HG02884 (cell line): ENCODE data around the gene CLCN7.

Experiments
- ATAC-seq: cut with Tn5 transposase; IDR thresholded peaks from one replicate; pipeline ENCODE4 v1.9.1; 2021; ENCODE audit warnings: mild to moderate bottlenecking, moderate library complexity; ENCODE audit not compliant: unreplicated experiment

CLCN7 gene, protein sequence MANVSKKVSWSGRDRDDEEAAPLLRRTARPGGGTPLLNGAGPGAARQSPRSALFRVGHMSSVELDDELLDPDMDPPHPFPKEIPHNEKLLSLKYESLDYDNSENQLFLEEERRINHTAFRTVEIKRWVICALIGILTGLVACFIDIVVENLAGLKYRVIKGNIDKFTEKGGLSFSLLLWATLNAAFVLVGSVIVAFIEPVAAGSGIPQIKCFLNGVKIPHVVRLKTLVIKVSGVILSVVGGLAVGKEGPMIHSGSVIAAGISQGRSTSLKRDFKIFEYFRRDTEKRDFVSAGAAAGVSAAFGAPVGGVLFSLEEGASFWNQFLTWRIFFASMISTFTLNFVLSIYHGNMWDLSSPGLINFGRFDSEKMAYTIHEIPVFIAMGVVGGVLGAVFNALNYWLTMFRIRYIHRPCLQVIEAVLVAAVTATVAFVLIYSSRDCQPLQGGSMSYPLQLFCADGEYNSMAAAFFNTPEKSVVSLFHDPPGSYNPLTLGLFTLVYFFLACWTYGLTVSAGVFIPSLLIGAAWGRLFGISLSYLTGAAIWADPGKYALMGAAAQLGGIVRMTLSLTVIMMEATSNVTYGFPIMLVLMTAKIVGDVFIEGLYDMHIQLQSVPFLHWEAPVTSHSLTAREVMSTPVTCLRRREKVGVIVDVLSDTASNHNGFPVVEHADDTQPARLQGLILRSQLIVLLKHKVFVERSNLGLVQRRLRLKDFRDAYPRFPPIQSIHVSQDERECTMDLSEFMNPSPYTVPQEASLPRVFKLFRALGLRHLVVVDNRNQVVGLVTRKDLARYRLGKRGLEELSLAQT

DNA sequence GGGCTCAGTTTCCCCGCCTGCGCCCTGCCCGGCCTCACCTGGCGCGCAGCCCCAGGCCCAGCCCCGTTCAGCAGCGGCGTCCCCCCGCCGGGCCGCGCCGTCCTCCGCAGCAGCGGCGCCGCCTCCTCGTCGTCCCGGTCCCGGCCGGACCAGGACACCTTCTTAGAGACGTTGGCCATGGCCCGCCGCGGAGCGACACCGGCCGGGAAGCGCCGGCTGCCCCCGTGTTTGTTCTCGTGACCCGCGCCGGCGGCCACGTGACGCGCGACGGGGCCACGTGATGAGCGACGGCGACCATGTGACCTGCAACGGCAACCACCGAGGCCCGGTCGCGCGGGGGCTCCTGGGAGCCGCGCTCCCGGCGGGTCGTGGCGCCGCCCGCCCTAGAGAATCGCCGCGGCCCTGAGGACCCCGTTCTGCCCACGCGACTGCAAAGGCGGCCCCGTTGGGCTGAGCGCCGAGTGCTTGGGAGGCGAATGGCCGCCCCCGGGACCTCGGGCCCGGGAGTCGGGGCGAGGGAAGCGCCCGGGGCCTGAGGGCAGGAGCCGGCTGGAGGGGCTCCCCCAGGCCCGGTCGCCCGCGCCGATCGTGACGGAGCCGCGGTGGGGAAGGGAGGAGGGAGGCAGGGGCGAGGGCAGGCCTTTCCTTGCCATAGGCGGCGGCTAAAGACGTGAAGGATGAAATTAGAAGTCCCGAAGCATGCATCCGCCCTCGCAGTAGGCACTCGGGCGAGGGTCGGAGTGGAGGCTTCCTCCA is at the start of gene CLCN7:
Gene CLCN7 (minus strand): TSS at position 233 of the 756 bp plus-strand sequence. CDS start 54 bp downstream, at position 179.
- peak; percentile 75 for ATAC-seq

DNA sequence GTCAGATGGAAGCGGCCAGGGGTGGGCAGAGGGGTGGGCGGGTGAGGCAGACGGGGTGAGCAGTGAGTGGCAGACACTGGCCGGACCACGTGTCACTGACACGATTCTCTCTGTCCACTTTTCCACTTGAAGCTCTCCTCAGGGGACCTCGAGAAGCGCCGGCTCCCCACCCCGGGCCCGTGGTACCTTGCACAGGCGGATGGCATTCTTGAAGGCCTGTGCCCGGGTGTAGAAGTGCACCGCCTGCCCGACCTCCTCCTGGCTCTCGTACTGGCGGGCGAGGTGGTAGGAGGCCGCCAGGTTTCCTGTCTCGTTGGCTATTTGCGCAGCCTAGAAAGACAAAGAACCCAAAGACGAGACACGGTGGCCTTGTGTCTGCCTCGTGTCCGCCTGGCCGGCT is 49.5 kb upstream of the CLCN7 start:
- no peak for ATAC-seq

DNA sequence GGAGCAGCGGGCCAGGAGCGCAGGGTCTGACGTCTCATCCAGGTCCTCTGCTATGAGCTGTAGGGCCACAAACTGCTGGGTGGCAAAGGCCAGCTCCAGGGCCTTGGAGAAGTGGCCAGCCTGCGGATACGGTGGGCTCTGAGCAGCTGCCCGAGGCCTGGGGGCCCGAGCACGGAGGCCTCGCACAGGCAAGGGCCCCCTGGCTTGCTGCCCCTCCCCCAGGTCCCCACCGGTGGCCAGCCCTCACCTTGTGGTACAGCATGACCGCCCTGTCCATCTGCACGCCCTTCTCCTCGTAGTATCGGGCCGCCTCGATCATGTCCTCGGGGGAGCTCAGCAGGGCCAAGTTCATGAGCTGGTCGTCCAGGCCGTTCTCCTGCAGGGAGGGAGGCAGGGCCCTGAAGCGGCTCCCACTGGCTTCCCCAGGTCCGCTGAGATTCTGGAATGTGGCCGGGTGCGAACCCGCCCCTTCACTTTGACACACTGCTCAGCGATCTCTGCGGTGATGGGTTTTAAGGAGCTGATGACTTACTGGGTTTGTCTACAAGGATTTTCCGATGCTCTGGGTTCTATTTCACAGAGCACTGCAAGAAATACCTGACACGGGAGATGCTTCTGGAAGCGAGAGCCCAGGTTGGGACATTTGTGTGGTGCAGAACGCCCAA is 48.9 kb upstream of the CLCN7 start:
- no peak for ATAC-seq

DNA sequence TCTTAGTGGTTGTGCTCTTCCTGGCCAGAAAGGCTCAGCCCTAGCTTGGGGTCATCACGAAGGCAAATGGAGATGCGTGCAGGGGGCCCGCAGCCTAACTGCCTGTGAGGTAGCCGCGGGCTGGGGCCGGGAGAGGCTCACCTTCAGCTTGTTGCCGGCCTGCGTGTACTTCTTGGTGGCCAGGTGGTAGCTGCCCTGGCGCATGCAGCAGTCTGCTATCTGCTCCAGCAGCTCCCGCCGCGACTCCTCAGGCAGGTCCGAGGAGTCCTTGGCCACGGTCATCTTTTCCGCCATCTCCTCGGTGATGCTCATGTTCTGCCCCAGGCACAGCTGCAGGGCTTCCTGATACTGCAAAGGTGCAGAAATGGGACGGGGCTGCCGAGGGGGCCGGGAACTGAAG is 45.6 kb upstream of the CLCN7 start:
- ATAC-seq: no peak

DNA sequence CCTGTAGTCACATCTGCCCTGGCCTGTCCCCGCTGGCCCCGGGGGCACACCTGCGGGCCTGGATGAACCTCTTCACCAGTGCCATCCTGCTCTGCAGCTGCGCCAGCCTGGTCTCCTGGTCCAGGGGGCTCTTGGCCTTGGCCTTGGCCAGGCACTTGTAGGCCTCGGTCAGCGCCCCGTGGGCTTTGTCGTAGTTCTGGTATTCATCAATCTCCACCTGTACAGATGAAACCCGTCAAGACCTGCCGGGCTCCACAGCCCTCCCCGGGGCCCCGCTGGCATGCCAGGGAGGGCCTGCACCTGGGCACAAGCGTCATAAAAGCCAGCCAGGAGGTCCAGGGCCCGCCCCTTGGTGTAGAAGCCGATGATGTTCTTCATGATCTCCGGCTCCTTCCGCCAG is 45.0 kb upstream of the CLCN7 start:
- no peak for ATAC-seq

DNA sequence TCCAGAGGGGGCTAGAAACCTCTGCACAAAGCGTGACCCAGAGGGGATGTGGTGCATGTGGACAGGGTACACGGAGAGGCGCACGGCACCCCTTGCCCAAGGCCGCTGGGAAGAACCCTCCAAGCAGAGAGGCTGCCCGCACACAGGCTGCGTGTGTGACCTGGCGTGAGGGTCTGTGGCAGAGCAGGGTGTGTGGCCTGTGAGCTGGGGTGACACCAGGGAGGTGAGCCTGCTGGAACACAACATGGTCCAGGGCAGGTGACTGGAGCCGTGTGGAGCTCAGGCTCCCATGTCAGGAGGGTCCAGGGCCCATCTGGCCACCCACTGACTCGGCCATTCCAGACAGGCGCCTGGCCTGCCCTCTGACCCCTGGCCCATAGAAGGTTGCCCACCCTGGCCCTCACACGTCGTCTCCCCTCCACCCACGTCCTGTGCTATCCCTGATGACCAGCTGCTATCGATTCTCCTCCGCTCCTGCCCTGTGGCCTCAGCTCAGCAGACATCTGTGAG is 43.9 kb upstream of the CLCN7 start:
- ATAC-seq: no peak

DNA sequence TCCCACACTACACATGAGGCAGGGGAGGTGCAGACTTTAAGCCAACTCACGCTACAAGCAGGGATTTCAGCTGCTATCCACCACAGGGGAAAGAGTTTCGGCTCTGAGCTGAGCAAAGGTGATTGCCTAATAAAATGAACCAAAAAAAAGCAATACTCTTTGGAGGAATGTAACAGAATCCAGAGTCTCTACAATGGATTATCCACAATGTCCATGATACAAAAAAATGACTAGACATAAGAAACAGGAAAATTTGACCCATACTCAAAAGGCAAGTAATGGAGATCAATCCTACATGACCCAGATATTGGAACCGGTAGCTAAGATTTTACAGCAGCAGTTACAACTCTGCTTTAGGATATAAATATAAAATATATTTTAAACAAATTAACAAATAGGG is 39.7 kb upstream of the CLCN7 start:
- ATAC-seq: no peak

DNA sequence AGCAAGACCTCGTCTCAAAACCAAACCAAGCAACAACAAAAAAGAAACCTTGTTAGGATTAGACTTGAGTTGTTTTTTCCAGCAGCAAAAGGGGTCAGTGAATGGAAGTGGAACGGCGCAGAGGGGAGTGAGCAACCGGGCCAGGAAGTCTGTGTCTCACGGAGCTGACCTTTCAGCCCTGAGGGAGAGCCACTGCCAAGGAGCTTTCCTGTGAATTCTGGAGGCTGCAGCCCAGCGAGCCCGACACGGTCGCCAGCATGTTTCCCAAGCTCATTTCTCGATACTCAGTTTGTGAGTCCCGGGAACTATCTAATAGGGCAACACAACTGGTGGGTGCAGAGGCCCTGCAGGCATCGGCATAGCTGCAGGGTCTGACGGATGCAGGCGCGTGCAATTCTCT is 37.9 kb upstream of the CLCN7 start:
- no peak for ATAC-seq

DNA sequence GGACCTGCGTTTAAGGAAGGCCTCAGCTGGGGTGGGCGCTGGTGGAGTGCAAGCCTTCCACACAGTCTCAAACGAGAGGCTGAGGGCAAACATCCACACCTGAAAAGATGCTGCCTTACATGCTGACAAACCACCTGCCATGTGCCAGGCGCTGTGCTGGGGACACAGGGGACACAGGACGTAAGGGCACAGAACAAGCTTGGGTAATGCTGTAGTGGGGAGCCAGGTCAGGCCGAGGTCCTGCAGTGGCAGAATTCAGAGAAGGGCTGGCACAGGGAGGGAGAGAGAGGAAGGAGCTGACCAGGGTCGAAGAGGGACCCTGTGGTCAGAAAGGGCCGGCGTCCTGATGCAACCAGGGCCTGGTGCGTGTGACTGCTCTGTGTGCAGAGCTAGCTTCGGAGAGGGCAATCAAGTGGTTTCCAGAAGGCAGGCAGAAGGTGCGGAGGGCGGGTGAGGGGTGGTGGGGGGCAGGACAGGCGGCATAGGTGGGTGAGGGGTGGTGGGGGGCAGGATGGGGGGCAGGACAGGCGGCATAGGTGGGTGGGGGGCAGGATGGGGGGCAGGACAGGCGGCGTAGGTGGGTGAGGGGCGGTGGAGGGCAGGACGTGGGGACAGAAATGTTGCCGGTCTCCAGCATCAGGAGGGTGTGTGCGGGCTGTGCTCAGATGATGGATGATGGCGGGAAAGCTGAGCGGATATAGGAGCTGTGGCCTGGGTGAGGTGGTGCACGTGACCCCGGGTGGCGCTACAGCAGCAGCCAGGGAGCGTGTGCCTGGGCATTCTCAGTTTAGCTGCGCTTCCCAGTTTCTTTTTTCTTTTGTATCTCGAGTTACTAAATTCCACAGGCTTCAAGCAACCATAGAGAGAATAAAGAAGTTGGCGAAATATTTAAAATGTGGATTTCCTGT is 37.1 kb upstream of the CLCN7 start:
- ATAC-seq: no peak

DNA sequence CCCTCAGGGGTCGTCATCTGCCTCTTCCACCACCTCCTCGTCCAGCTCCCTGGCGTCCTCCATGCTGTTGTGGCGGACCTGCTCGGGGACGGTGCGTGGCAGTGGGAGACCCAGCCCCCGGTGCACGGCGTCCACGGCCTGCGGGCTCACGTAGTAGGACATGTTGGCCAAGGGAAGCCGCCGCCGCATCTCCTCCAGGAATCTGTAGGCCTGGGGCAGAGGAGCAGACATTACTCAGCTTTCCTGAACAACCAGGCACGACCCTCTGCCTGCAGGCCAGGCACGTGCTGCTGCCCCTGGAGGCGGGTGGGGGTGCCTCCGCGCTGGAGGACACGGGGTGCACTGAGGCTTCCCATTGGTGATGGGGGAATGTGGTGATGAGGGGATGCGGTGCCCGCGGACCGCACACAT is 36.1 kb upstream of the CLCN7 start:
- no peak for ATAC-seq

DNA sequence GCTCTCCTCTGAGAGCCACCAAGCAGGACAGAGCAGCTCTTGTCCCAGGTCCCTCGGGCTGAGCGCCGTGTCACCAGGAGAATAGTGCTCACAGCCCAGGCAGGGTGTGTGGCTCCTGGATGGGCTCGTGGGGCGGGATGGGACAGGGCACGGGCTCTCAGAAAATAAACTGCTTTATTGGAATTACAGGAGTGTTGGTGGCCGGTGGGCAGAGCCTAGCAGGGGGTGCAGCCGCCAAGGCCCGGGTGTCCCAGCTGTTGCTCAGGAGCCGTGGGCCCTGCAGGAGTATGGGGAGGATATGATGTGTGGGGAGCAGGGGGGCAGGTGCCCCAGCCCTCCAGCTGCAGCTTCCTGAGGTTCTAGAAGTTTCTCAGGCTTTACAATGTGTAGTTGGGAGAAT is 35.4 kb upstream of the CLCN7 start:
- no peak for ATAC-seq

DNA sequence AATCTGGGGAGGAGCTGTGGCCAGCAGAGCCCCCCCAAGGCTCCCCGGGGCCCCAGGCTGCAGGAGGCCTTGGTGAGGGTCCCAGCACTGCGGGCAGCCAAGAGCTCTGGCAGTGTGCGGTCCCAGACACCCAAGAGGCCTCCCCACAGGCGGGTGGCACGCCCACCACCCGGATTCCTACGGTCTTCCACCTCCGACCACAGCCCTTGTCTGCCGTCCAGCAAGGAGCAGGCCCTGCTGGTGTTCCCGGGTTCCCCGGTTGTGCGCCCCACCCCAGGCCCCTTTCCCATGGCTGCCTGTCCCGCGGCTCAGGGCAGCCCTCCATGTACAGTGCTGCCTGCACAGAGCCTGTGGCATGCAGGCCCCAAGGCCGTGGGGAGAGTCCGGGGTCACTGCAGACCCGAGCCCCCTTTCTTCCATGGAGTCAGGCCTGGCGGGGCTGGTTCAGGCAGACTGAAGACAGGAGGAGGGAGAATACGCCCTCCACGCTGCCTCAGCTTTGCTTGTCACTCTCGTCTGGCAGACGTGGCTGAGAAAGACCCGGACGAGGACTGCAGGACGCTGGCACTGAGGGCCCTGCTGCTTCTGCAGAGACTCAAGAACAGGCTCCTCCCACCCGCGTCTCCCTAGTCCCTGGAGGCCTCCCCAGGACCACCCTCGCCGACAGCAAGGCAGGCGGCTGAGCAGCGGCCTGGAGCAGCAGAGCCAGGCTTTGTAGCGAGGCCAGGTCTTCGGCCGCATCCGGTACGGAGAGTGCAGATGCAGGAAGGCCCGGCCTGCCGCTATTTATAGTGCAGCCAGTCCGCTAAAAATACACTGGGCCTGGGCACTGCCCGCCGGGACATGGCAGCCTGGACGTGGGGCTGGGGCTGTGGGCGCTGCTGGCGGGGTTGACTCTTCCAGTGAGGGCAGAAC is 34.7 kb upstream of the CLCN7 start:
- no peak for ATAC-seq

DNA sequence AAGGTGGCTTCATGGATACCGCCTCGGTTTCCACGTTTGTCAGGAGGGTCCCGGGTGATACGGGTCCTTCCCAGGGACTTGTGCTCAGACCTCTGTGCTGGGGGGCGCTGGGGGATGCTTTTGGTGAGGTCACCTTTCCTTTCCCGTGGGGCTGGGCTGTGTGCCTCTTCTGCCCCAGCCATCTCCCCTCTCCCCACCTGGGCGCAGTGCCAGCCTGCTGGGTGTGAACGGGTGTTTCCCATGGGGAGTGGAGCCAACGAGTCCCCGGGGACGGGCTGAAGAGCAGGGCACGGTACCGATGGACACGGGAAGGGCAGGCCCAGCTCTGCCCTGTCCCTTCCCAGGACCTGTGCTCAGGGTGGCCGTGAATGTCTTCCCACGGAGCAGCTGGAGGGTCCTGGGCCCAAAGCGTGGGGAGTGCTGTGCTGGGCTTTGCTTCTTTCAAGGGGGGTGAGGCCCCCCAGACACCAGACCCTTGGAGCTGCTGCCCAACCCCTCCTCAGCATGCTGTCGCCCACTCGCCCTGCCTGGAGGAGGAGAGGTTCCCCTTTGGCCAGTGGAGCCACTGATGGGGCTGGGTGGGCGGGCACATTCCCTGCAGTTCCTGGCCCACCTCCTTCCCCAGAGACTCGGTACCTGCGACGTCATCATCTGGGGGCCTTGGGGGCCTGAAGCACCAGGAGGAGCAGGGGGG is 33.8 kb upstream of the CLCN7 start:
- ATAC-seq: no peak

DNA sequence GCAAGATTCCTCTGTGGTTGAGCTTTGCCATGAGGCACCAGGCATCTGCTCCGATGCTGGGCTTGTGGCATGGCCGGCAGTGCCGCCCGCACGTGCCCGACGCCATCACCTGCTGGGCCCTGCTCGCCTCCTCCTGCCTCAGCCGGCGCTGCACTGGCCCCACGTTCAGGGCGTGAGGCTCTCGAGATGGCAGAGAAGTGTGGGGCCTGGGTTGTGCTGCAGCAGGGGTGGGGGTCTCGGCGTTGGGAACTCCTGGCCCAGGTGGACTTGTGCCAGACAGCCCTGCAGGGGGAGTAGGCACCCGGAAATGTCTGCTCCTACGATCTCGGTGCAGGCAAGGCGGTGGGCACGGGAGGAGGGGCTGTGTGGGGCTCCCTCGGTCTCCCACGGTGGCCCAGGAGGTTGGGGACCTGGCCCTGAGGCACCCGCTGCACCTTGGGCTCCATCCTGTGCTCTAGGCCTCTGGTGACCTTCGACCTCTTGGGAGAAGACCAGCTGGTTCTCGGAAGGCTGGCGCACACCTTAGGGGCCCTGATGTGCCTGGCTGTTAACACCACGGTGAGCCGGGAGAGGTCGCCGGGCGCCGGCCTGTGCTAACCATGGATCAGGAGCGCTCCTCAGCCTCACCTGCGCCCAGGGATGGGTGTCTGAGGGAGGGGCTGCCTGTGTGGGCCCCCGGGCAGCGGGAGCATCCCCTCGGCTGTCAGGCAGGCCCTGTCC is 31.8 kb upstream of the CLCN7 start:
- ATAC-seq: no peak

DNA sequence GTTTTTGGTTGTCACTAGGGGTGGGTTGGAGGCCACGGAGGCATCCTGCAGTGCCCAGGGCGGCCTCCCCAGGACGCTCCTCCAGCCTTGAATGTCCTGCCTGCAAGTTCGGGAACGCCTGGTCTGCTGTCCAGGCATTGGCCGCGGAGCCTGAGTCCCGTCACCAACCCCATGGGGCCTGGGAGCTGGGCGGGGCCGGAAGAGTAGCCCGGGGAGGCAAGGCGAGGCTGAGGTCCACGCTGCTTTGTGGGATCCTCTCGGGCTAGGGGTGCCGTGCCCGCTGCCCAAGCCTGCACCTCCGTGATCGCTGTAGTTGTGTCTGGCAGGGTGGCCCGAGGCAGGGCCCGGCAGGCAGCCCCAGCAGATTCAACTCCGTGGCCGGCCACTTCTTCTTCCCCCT is 31.1 kb upstream of the CLCN7 start:
- no peak for ATAC-seq

DNA sequence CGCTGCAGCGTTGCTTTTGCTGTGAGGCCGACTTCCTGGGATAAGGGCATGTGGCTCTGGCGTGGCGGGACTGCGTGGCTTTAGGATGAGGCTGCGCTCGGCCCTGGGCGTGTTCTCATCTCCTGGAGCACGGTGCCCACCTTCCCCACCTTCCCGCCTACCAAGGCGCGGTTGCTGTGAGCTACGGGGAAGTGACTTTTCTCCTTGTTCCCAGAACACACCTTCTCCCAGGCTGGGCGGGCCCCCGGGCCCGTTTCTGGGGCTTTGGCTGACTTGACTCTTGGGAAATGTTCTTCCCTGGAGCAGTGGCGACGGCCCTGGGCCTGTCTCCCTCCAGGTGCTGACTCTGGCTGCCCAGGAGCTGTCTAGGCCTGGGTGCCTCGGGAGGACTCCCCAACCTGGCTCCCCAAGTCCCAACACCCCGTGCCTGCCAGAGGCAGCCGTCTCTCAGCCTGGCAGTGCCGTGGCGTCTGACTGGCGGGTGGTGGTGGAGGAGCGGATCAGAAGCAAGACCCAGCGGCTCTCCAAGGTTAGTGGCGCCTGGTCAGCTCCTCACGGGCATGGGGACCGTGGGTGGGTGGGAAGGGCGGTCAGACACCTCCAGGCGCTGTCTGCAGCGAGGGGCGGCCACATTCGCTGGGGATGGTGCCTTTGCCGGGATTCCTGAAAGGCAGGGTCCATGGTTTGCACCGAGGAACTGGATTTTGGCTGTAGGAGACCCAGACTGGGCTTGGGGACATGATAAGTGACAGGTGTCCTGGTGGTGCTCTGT is 30.4 kb upstream of the CLCN7 start:
- no peak for ATAC-seq
